ENCODE measurements around the gene TGM4. TPM values are rescaled to one million over a fixed set of nuclear protein-coding genes. Genes with fewer than 3 reads are reported as not detected.
"Not testable (repeated sequence)": the region's sequence is repeated elsewhere in the genome, so short reads cannot be mapped to it uniquely, and the experiment has no call there.

The TGM4 gene
- total and polyA plus RNA-seq, 7 experiments from 2014 or later: 0.07 TPM; not detected in 6

DNA sequence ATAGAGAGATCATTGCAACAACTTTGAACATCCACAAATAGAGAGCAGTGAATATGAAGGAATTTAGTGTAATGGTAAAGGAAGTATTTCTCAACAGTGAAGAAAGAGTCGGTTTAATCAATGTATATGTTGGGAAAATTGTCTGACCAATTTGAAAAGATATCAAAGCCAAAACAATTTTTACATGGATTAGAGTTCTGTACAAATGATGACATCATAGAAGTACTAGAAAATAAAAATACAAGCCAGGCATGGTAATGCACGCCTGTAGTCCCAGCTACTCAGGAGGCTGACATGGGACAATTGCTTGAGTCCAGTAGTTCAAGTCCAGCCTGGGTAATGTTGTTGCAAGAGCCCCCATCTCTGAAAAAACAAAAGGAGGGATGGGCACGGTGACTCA, 38.7 kb upstream of the TGM4 start:
- Mint-ChIP-seq H3K4me3 (no peak overlapping the region), H3K27ac (no peak overlapping the region), H3K4me1 (no peaks in the 10 kb centered on the region), H3K36me3 (peaks cover 3 to 66% (median 11%) of the 10 kb centered on the region in 5 donors), H3K27me3 (no peaks in the 10 kb centered on the region), H3K9me3 (peaks cover 6 to 27% (median 13%) of the 10 kb centered on the region in 11 donors)
- H3K27me3 ChIP-seq (ENCODE audit: control insufficient read depth in 2 of 2, insufficient read depth in 2 of 2, low read length in 2 of 2): no peaks in the 10 kb centered on the region
- DNase-seq (no peak), ATAC-seq (no peak)
- no peak overlapping the region for H3K27ac ChIP-seq (ENCODE audit: low read depth, low read length)
- peaks cover 0 to 14% (median 0%) of the 10 kb centered on the region in 3 experiments for H3K9me3 ChIP-seq (ENCODE audit: control insufficient read depth in 2 of 3, low read length in 3 of 3)
- no peaks in the 10 kb centered on the region for H3K36me3 ChIP-seq (ENCODE audit: control insufficient read depth in 2 of 3, insufficient read depth in 3 of 3, low read length in 3 of 3)
- H3K4me1 ChIP-seq (ENCODE audit: control insufficient read depth in 2 of 2, insufficient read depth in 2 of 2, low read length in 2 of 2): no peaks in the 10 kb centered on the region
- CTCF ChIA-PET: no interaction called here
- POLR2A ChIA-PET: interaction anchor here (0.6 kb wide), 1 partner anchor 331 kb away, joined by 3 read pairs; no protein-coding TSS in a partner anchor
- intact Hi-C loops (cut with micrococcal nuclease): no loop called here
- no peak overlapping the region for H3K4me3 ChIP-seq (ENCODE audit: low read length)

DNA sequence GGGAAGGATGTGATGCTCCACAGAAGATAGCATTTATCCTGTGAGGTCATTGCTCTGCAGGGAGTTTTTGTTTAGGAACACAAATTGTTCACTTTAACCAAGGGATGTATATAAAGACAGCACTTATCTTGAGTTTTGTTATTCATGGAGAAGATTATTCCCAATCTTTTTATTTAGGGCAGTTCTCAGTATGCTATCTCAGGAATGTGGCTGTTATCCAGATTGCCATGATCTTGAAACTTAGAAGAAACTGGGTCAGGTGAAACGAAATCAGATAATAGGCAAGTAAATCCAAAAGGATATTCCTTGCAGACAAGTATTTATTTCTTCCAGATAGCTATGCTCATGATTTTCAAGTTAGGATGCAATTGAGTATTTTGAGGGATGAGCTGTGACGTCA, 32.0 kb upstream of the TGM4 start:
- no peak overlapping the region for H3K27ac Mint-ChIP-seq
- peaks cover 0 to 3% (median 0%) of the 10 kb centered on the region in 3 experiments for H3K9me3 ChIP-seq (ENCODE audit: control insufficient read depth in 2 of 3, low read length in 3 of 3)
- no peak overlapping the region for H3K4me3 ChIP-seq (ENCODE audit: low read length)
- no peak overlapping the region for H3K4me3 Mint-ChIP-seq
- H3K4me1 Mint-ChIP-seq: no peaks in the 10 kb centered on the region
- no peaks in the 10 kb centered on the region for H3K27me3 Mint-ChIP-seq
- DNase-seq: no peak
- no peaks in the 10 kb centered on the region for H3K4me1 ChIP-seq (ENCODE audit: control insufficient read depth in 2 of 2, insufficient read depth in 2 of 2, low read length in 2 of 2)
- no peaks in the 10 kb centered on the region for H3K27me3 ChIP-seq (ENCODE audit: control insufficient read depth in 2 of 2, insufficient read depth in 2 of 2, low read length in 2 of 2)
- no peaks in the 10 kb centered on the region for H3K36me3 ChIP-seq (ENCODE audit: control insufficient read depth in 2 of 3, insufficient read depth in 3 of 3, low read length in 3 of 3)
- peaks cover 0 to 9% (median under 1%) of the 10 kb centered on the region in 11 donors for H3K9me3 Mint-ChIP-seq
- intact Hi-C loops (cut with micrococcal nuclease): no loop called here
- ATAC-seq: no peak
- peaks cover 0 to 58% (median 0%) of the 10 kb centered on the region in 5 donors for H3K36me3 Mint-ChIP-seq
- no peak overlapping the region for H3K27ac ChIP-seq (ENCODE audit: low read depth, low read length)
- ChIA-PET CTCF (no interaction called here), POLR2A (no interaction called here)

GRCh38 chr3:44845528-44846520, 28.6 kb upstream of the TGM4 start:
- ATAC-seq: no peak
- Mint-ChIP-seq H3K27me3 (no peaks in the 10 kb centered on the region), H3K9me3 (no peaks in the 10 kb centered on the region), H3K4me3 (no peak overlapping the region), H3K4me1 (no peaks in the 10 kb centered on the region), H3K27ac (no peak overlapping the region), H3K36me3 (peaks cover 0 to 40% (median 0%) of the 10 kb centered on the region in 5 donors)
- intact Hi-C loops (cut with micrococcal nuclease): no loop called here
- H3K36me3 ChIP-seq (ENCODE audit: control insufficient read depth in 2 of 3, insufficient read depth in 3 of 3, low read length in 3 of 3): no peaks in the 10 kb centered on the region
- no peaks in the 10 kb centered on the region for H3K9me3 ChIP-seq (ENCODE audit: control insufficient read depth in 2 of 3, low read length in 3 of 3)
- no peak for DNase-seq
- H3K4me3 ChIP-seq (ENCODE audit: low read length): no peak overlapping the region
- CTCF ChIA-PET: no interaction called here
- no peaks in the 10 kb centered on the region for H3K4me1 ChIP-seq (ENCODE audit: control insufficient read depth in 2 of 2, insufficient read depth in 2 of 2, low read length in 2 of 2)
- H3K27ac ChIP-seq (ENCODE audit: low read depth, low read length): no peak overlapping the region
- POLR2A ChIA-PET: interaction anchor here (0.6 kb wide), 1 partner anchor 20 kb away, joined by 4 read pairs; no protein-coding TSS in a partner anchor
- H3K27me3 ChIP-seq (ENCODE audit: control insufficient read depth in 2 of 2, insufficient read depth in 2 of 2, low read length in 2 of 2): no peaks in the 10 kb centered on the region

- Mint-ChIP-seq H3K36me3 (peaks cover 0 to 37% (median 0%) of the 10 kb centered on the region in 5 donors), H3K27ac (no peak overlapping the region), H3K27me3 (no peaks in the 10 kb centered on the region), H3K4me1 (no peaks in the 10 kb centered on the region), H3K9me3 (no peaks in the 10 kb centered on the region), H3K4me3 (no peak overlapping the region)
- Histone ChIP-seq H3K4me1 (ENCODE audit: control insufficient read depth in 2 of 2, insufficient read depth in 2 of 2, low read length in 2 of 2) (no peaks in the 10 kb centered on the region), H3K27ac (ENCODE audit: low read depth, low read length) (no peak overlapping the region), H3K4me3 (ENCODE audit: low read length) (no peak overlapping the region), H3K36me3 (ENCODE audit: control insufficient read depth in 2 of 3, insufficient read depth in 3 of 3, low read length in 3 of 3) (no peaks in the 10 kb centered on the region), H3K9me3 (ENCODE audit: control insufficient read depth in 2 of 3, low read length in 3 of 3) (no peaks in the 10 kb centered on the region), H3K27me3 (ENCODE audit: control insufficient read depth in 2 of 2, insufficient read depth in 2 of 2, low read length in 2 of 2) (no peaks in the 10 kb centered on the region)
- DNase-seq (no peak), ATAC-seq (no peak)
- ChIA-PET POLR2A (no interaction called here), CTCF (no interaction called here)
- intact Hi-C loops (cut with micrococcal nuclease): no loop called here
Observed at GRCh38 chr3:44848634-44849033, 25.8 kb upstream of the TGM4 start.

DNA sequence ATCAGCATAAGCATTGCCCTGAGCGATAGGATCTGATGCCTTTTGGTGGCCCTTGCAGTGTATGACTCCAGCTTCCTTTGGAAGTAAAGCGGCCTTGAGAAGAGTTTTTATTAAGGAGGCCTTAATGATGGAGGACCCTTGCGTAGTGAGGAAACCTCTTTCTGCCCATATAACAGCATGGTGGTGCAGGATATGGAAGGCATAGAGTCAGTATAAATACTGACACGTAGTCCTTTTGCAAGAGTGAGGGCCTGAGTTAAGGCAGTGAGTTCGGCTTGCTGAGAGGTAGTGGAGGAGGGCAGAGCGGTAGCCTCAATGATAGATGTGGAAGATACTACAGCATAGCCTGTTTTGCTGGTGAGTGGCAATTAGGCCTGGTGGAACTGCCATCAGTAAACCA, 17.7 kb upstream of the TGM4 start:
- H3K9me3 Mint-ChIP-seq; CTCF ChIA-PET; H3K4me1 ChIP-seq (ENCODE audit: control insufficient read depth in 2 of 2, insufficient read depth in 2 of 2, low read length in 2 of 2); POLR2A ChIA-PET; H3K27ac Mint-ChIP-seq; H3K4me1 Mint-ChIP-seq; H3K27me3 ChIP-seq (ENCODE audit: control insufficient read depth in 2 of 2, insufficient read depth in 2 of 2, low read length in 2 of 2); H3K36me3 ChIP-seq (ENCODE audit: control insufficient read depth in 2 of 3, insufficient read depth in 3 of 3, low read length in 3 of 3); H3K27me3 Mint-ChIP-seq; ATAC-seq; intact Hi-C loops (cut with micrococcal nuclease); H3K9me3 ChIP-seq (ENCODE audit: control insufficient read depth in 2 of 3, low read length in 3 of 3); H3K4me3 ChIP-seq (ENCODE audit: low read length); H3K27ac ChIP-seq (ENCODE audit: low read depth, low read length); DNase-seq; H3K4me3 Mint-ChIP-seq: not testable (repeated sequence)
- H3K36me3 Mint-ChIP-seq: peaks cover 0 to 11% (median 0%) of the 10 kb centered on the region in 5 donors

- ChIA-PET POLR2A (no interaction called here), CTCF (no interaction called here)
- Histone ChIP-seq H3K4me3 (ENCODE audit: low read length) (no peak overlapping the region), H3K36me3 (ENCODE audit: control insufficient read depth in 2 of 3, insufficient read depth in 3 of 3, low read length in 3 of 3) (no peaks in the 10 kb centered on the region), H3K4me1 (ENCODE audit: control insufficient read depth in 2 of 2, insufficient read depth in 2 of 2, low read length in 2 of 2) (peaks cover 7 to 17% of the 10 kb centered on the region in 2 donors), H3K27ac (ENCODE audit: low read depth, low read length) (no peak overlapping the region), H3K9me3 (ENCODE audit: control insufficient read depth in 2 of 3, low read length in 3 of 3) (no peaks in the 10 kb centered on the region), H3K27me3 (ENCODE audit: control insufficient read depth in 2 of 2, insufficient read depth in 2 of 2, low read length in 2 of 2) (no peaks in the 10 kb centered on the region)
- no peak overlapping the region for H3K27ac Mint-ChIP-seq
- peaks cover 0 to 4% (median 0%) of the 10 kb centered on the region in 5 donors for H3K36me3 Mint-ChIP-seq
- H3K4me3 Mint-ChIP-seq: peak overlapping the region in 4 of 10 donors; percentile 50 to 92 (median 61)
- H3K27me3 Mint-ChIP-seq: no peaks in the 10 kb centered on the region
- DNase-seq: no peak
- H3K4me1 Mint-ChIP-seq: peaks cover 12 to 34% (median 29%) of the 10 kb centered on the region in 7 donors
- intact Hi-C loops (cut with micrococcal nuclease): loop anchor here (2.0 to 10.0 kb wide), 7 partner anchors 117 to 1238 kb away; partner anchors contain the start of genes ANO10 (in 2 of the 2), EXOSC7 (in 1 of the 2), LZTFL1 (in 1 of the 2) and SACM1L (in 1 of the 2)
- ATAC-seq: no peak
- no peaks in the 10 kb centered on the region for H3K9me3 Mint-ChIP-seq
Observed at GRCh38 chr3:44860117-44860516, 14.3 kb upstream of the TGM4 start.
